ENCODE measurements around the gene ZNF749.
A peak's percentile ranks its signal among the peaks of the same experiment; 100 is the strongest.

The ZNF749 gene

GRCh38 chr19:57421037-57421436 lies 14.1 kb upstream of the ZNF749 start:
- peaks cover 39% of the 10 kb centered on the region for H3K36me3 ChIP-seq (ENCODE audit: control insufficient read depth, insufficient read depth, low read length)
- H3K4me1 ChIP-seq (ENCODE audit: control insufficient read depth, insufficient read depth, low read length, poor library complexity, severe bottlenecking): no peaks in the 10 kb centered on the region
- no peak overlapping the region for H3K4me3 ChIP-seq (ENCODE audit: extremely low read depth, insufficient read depth, low read length, poor library complexity, severe bottlenecking)
- no peaks in the 10 kb centered on the region for H3K9me3 ChIP-seq (ENCODE audit: control insufficient read depth, low read length)
- no peak overlapping the region for H3K27ac ChIP-seq (ENCODE audit: low read depth, low read length, severe bottlenecking)
- WGBS, 2 experiments (ENCODE audit: insufficient coverage in 2 of 2): no CpG with 5 or more reads among the region's 3 CpGs

- peaks cover 18% of the 10 kb centered on the region for H3K36me3 ChIP-seq (ENCODE audit: control insufficient read depth, insufficient read depth, low read length)
- H3K4me1 ChIP-seq (ENCODE audit: control insufficient read depth, insufficient read depth, low read length, poor library complexity, severe bottlenecking): no peaks in the 10 kb centered on the region
- H3K9me3 ChIP-seq (ENCODE audit: control insufficient read depth, low read length): no peaks in the 10 kb centered on the region
- peak overlapping the region; percentile 87 for H3K4me3 ChIP-seq (ENCODE audit: extremely low read depth, insufficient read depth, low read length, poor library complexity, severe bottlenecking)
- H3K27ac ChIP-seq (ENCODE audit: low read depth, low read length, severe bottlenecking): peak overlapping the region; percentile 46
- WGBS, 2 experiments (ENCODE audit: insufficient coverage in 2 of 2): 42 to 49% methylated on average over 11 to 12 of the region's 15 CpGs
Measured at GRCh38 chr19:57434386-57435061, 601 bp upstream of the ZNF749 start.

- no CpG with 5 or more reads among the region's 1 CpG for WGBS, 2 experiments (ENCODE audit: insufficient coverage in 2 of 2)
- Histone ChIP-seq H3K4me3 (ENCODE audit: extremely low read depth, insufficient read depth, low read length, poor library complexity, severe bottlenecking) (peak overlapping the region; percentile 87), H3K27ac (ENCODE audit: low read depth, low read length, severe bottlenecking) (no peak overlapping the region), H3K4me1 (ENCODE audit: control insufficient read depth, insufficient read depth, low read length, poor library complexity, severe bottlenecking) (no peaks in the 10 kb centered on the region), H3K36me3 (ENCODE audit: control insufficient read depth, insufficient read depth, low read length) (peaks cover 22% of the 10 kb centered on the region), H3K9me3 (ENCODE audit: control insufficient read depth, low read length) (no peaks in the 10 kb centered on the region)
Measured at GRCh38 chr19:57436417-57436816, 1.3 kb downstream of the ZNF749 start.

- Histone ChIP-seq H3K9me3 (ENCODE audit: control insufficient read depth, low read length) (no peaks in the 10 kb centered on the region), H3K27ac (ENCODE audit: low read depth, low read length, severe bottlenecking) (no peak overlapping the region), H3K4me1 (ENCODE audit: control insufficient read depth, insufficient read depth, low read length, poor library complexity, severe bottlenecking) (no peaks in the 10 kb centered on the region), H3K36me3 (ENCODE audit: control insufficient read depth, insufficient read depth, low read length) (peaks cover 32% of the 10 kb centered on the region), H3K4me3 (ENCODE audit: extremely low read depth, insufficient read depth, low read length, poor library complexity, severe bottlenecking) (no peak overlapping the region)
- WGBS, 2 experiments (ENCODE audit: insufficient coverage in 2 of 2): 91 to 92% methylated on average over 3 to 4 of the region's 4 CpGs
Measured at GRCh38 chr19:57437931-57438330, 2.8 kb downstream of the ZNF749 start.

GRCh38 chr19:57438925-57439324 lies 3.8 kb downstream of the ZNF749 start:
- Histone ChIP-seq H3K9me3 (ENCODE audit: control insufficient read depth, low read length) (no peaks in the 10 kb centered on the region), H3K27ac (ENCODE audit: low read depth, low read length, severe bottlenecking) (no peak overlapping the region), H3K36me3 (ENCODE audit: control insufficient read depth, insufficient read depth, low read length) (peaks cover 42% of the 10 kb centered on the region), H3K4me3 (ENCODE audit: extremely low read depth, insufficient read depth, low read length, poor library complexity, severe bottlenecking) (no peak overlapping the region), H3K4me1 (ENCODE audit: control insufficient read depth, insufficient read depth, low read length, poor library complexity, severe bottlenecking) (no peaks in the 10 kb centered on the region)
- WGBS, 2 experiments (ENCODE audit: insufficient coverage in 2 of 2): 94 to 99% methylated on average over 7 to 9 of the region's 9 CpGs

- Histone ChIP-seq H3K4me3 (ENCODE audit: extremely low read depth, insufficient read depth, low read length, poor library complexity, severe bottlenecking) (no peak overlapping the region), H3K9me3 (ENCODE audit: control insufficient read depth, low read length) (peaks cover 5% of the 10 kb centered on the region), H3K27ac (ENCODE audit: low read depth, low read length, severe bottlenecking) (peak overlapping the region; percentile 11), H3K36me3 (ENCODE audit: control insufficient read depth, insufficient read depth, low read length) (peaks cover 73% of the 10 kb centered on the region), H3K4me1 (ENCODE audit: control insufficient read depth, insufficient read depth, low read length, poor library complexity, severe bottlenecking) (no peaks in the 10 kb centered on the region)
- 91 to 94% methylated on average over 2 to 4 of the region's 7 CpGs for WGBS, 2 experiments (ENCODE audit: insufficient coverage in 2 of 2)
Measured at GRCh38 chr19:57441979-57442752, 7.0 kb downstream of the ZNF749 start.

GRCh38 chr19:57443121-57443696 lies 8.1 kb downstream of the ZNF749 start:
- Histone ChIP-seq H3K4me3 (ENCODE audit: extremely low read depth, insufficient read depth, low read length, poor library complexity, severe bottlenecking) (no peak overlapping the region), H3K36me3 (ENCODE audit: control insufficient read depth, insufficient read depth, low read length) (peaks cover 69% of the 10 kb centered on the region), H3K4me1 (ENCODE audit: control insufficient read depth, insufficient read depth, low read length, poor library complexity, severe bottlenecking) (no peaks in the 10 kb centered on the region), H3K9me3 (ENCODE audit: control insufficient read depth, low read length) (peaks cover 5% of the 10 kb centered on the region), H3K27ac (ENCODE audit: low read depth, low read length, severe bottlenecking) (no peak overlapping the region)
- WGBS, 2 experiments (ENCODE audit: insufficient coverage in 2 of 2): 69 to 97% methylated on average over 3 to 4 of the region's 5 CpGs

- Histone ChIP-seq H3K27ac (ENCODE audit: low read depth, low read length, severe bottlenecking) (no peak overlapping the region), H3K4me3 (ENCODE audit: extremely low read depth, insufficient read depth, low read length, poor library complexity, severe bottlenecking) (no peak overlapping the region), H3K36me3 (ENCODE audit: control insufficient read depth, insufficient read depth, low read length) (peaks cover 6% of the 10 kb centered on the region), H3K4me1 (ENCODE audit: control insufficient read depth, insufficient read depth, low read length, poor library complexity, severe bottlenecking) (no peaks in the 10 kb centered on the region), H3K9me3 (ENCODE audit: control insufficient read depth, low read length) (peaks cover 5% of the 10 kb centered on the region)
- no CpG with 5 or more reads among the region's 3 CpGs for WGBS, 2 experiments (ENCODE audit: insufficient coverage in 2 of 2)
Measured at GRCh38 chr19:57452307-57452706, 17.2 kb downstream of the ZNF749 start.

- peaks cover 23% of the 10 kb centered on the region for H3K9me3 ChIP-seq (ENCODE audit: control insufficient read depth, low read length)
Measured at GRCh38 chr19:57465680-57466381, 30.7 kb downstream of the ZNF749 start.

GRCh38 chr19:57466489-57466888 lies 31.4 kb downstream of the ZNF749 start:
- WGBS, 2 experiments (ENCODE audit: insufficient coverage in 2 of 2): 94 to 95% methylated on average over 3 of the region's 5 CpGs
- peaks cover 15% of the 10 kb centered on the region for H3K36me3 ChIP-seq (ENCODE audit: control insufficient read depth, insufficient read depth, low read length)
- H3K4me1 ChIP-seq (ENCODE audit: control insufficient read depth, insufficient read depth, low read length, poor library complexity, severe bottlenecking): no peaks in the 10 kb centered on the region
- H3K27ac ChIP-seq (ENCODE audit: low read depth, low read length, severe bottlenecking): no peak overlapping the region
- no peak overlapping the region for H3K4me3 ChIP-seq (ENCODE audit: extremely low read depth, insufficient read depth, low read length, poor library complexity, severe bottlenecking)
- peaks cover 30% of the 10 kb centered on the region for H3K9me3 ChIP-seq (ENCODE audit: control insufficient read depth, low read length)

More at GRCh38 chr19:57465680-57466381, 30.7 kb downstream of the ZNF749 start:
- Histone ChIP-seq H3K36me3 (ENCODE audit: control insufficient read depth, insufficient read depth, low read length) (peaks cover 13% of the 10 kb centered on the region), H3K27ac (ENCODE audit: low read depth, low read length, severe bottlenecking) (no peak overlapping the region), H3K4me3 (ENCODE audit: extremely low read depth, insufficient read depth, low read length, poor library complexity, severe bottlenecking) (no peak overlapping the region), H3K4me1 (ENCODE audit: control insufficient read depth, insufficient read depth, low read length, poor library complexity, severe bottlenecking) (no peaks in the 10 kb centered on the region)
- 65 to 91% methylated on average over 4 of the region's 5 CpGs for whole genome bisulfite sequencing, 2 experiments (ENCODE audit: insufficient coverage in 2 of 2)
